ENCODE measurements around the gene NEDD4. TPM values are rescaled to one million over a fixed set of nuclear protein-coding genes. Genes with fewer than 3 reads are reported as not detected.

Gene NEDD4
- total RNA-seq, 1 experiment from 2014 or later: 57.7 TPM

DNA sequence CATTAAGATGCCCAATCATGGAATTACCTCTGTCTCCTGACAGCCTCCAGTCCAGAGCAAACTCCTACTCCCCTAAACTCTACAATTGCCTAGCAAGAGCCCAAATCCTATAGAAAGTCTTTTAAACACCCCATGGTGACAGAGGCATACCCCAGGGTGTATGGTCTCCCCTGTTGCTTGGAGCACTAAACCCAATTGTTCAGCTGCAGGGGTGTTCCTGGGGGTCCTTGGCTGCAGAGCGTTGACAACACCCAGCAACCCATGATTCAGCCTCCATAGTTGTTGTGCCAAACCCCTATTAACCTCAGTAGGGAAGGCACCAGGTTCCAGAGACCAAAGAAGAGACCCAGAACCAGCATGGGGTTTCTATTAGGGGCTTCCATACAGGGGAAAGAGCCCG, 41.8 kb upstream of the NEDD4 start:
- H3K9me3 Mint-ChIP-seq (ENCODE audit: unreplicated experiment): no peaks in the 10 kb centered on the region
- CTCF ChIA-PET: no interaction called here
- no peak overlapping the region for H3K27ac Mint-ChIP-seq (ENCODE audit: low read depth, unreplicated experiment)
- peaks cover 18% of the 10 kb centered on the region for H3K4me1 Mint-ChIP-seq (ENCODE audit: insufficient read depth, unreplicated experiment)
- POLR2A ChIA-PET: no interaction called here
- no peaks in the 10 kb centered on the region for H3K36me3 Mint-ChIP-seq (ENCODE audit: insufficient read depth, unreplicated experiment)
- H3K4me3 Mint-ChIP-seq (ENCODE audit: unreplicated experiment): no peak overlapping the region
- BruUV-seq (replicated peaks): no TSS peak
- DNase-seq (ENCODE audit: unreplicated experiment): no peak
- H3K27me3 Mint-ChIP-seq (ENCODE audit: insufficient read depth, unreplicated experiment): no peaks in the 10 kb centered on the region
- TF ChIP-seq, protein P1, sequence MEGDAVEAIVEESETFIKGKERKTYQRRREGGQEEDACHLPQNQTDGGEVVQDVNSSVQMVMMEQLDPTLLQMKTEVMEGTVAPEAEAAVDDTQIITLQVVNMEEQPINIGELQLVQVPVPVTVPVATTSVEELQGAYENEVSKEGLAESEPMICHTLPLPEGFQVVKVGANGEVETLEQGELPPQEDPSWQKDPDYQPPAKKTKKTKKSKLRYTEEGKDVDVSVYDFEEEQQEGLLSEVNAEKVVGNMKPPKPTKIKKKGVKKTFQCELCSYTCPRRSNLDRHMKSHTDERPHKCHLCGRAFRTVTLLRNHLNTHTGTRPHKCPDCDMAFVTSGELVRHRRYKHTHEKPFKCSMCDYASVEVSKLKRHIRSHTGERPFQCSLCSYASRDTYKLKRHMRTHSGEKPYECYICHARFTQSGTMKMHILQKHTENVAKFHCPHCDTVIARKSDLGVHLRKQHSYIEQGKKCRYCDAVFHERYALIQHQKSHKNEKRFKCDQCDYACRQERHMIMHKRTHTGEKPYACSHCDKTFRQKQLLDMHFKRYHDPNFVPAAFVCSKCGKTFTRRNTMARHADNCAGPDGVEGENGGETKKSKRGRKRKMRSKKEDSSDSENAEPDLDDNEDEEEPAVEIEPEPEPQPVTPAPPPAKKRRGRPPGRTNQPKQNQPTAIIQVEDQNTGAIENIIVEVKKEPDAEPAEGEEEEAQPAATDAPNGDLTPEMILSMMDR (IDR thresholded peaks at IDR 0.05; ENCODE audit: unreplicated experiment): no peak
- intact Hi-C loops (cut with micrococcal nuclease): no loop called here

DNA sequence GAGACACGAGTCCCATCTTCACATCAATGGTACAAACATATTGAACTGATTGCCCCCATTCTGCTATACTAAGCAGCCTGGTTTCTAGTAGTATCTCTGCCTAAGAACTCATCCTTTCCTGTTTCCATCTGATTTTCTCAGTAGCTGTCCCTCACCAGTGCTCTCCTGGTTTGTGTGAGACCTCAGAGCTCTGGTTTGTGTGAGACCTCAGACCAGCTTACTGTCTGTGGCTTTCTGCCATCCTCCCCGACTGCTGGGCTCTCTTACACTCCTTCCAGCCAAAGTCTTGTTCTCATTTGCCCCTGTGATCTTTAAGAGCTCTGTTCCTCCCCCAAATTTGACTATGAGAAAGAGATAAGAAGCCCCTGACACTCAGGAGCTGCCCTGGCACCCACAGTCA, 41.1 kb upstream of the NEDD4 start:
- no peak for DNase-seq (ENCODE audit: unreplicated experiment)
- H3K36me3 Mint-ChIP-seq (ENCODE audit: insufficient read depth, unreplicated experiment): no peaks in the 10 kb centered on the region
- BruUV-seq (replicated peaks): no TSS peak
- POLR2A ChIA-PET: interaction anchor here (0.6 kb wide), 1 partner anchor 120 kb away, joined by 3 read pairs; no protein-coding TSS in a partner anchor
- CTCF ChIA-PET: interaction anchor here (0.6 kb wide), 1 partner anchor 16 kb away, joined by 3 read pairs; no protein-coding TSS in a partner anchor
- H3K4me3 Mint-ChIP-seq (ENCODE audit: unreplicated experiment): no peak overlapping the region
- H3K27ac Mint-ChIP-seq (ENCODE audit: low read depth, unreplicated experiment): no peak overlapping the region
- H3K27me3 Mint-ChIP-seq (ENCODE audit: insufficient read depth, unreplicated experiment): no peaks in the 10 kb centered on the region
- H3K4me1 Mint-ChIP-seq (ENCODE audit: insufficient read depth, unreplicated experiment): peaks cover 14% of the 10 kb centered on the region
- no peaks in the 10 kb centered on the region for H3K9me3 Mint-ChIP-seq (ENCODE audit: unreplicated experiment)
- TF ChIP-seq, protein P1 (IDR thresholded peaks at IDR 0.05; ENCODE audit: unreplicated experiment): no peak
- intact Hi-C loops (cut with micrococcal nuclease): no loop called here

DNA sequence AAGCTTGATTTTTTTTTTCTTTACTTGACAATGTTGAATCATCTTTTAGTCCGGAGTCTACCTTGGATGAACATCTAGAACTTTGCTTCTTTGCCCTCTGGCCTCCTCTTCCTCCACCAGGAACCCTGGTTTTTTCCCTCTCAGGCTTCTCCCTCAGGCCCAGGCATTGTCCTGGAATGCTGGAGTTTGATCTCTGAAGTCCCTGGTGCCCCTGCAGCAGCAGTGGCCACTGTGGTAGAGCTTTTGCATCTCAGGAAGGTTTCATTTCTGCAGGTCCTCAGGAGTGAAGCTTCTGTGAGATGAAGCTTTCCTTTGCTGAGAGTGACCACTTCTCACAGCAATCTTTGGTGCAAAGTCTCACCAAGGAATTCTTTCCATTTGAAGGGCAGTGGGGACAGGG, 39.0 kb upstream of the NEDD4 start:
- no peak overlapping the region for H3K4me3 Mint-ChIP-seq (ENCODE audit: unreplicated experiment)
- H3K9me3 Mint-ChIP-seq (ENCODE audit: unreplicated experiment): no peaks in the 10 kb centered on the region
- BruUV-seq (replicated peaks): no TSS peak
- peaks cover 8% of the 10 kb centered on the region for H3K4me1 Mint-ChIP-seq (ENCODE audit: insufficient read depth, unreplicated experiment)
- no peak overlapping the region for H3K27ac Mint-ChIP-seq (ENCODE audit: low read depth, unreplicated experiment)
- ChIA-PET CTCF (interaction anchor here (1.1 kb wide), 1 partner anchor 12 kb away, joined by 3 read pairs; no protein-coding TSS in a partner anchor), POLR2A (interaction anchor here (1.1 kb wide), 1 partner anchor 34 kb away, joined by 3 read pairs; no protein-coding TSS in a partner anchor)
- no peaks in the 10 kb centered on the region for H3K36me3 Mint-ChIP-seq (ENCODE audit: insufficient read depth, unreplicated experiment)
- H3K27me3 Mint-ChIP-seq (ENCODE audit: insufficient read depth, unreplicated experiment): no peaks in the 10 kb centered on the region
- intact Hi-C loops (cut with micrococcal nuclease): no loop called here
- TF ChIP-seq, protein P1 (IDR thresholded peaks at IDR 0.05; ENCODE audit: unreplicated experiment): no peak
- no peak for DNase-seq (ENCODE audit: unreplicated experiment)

DNA sequence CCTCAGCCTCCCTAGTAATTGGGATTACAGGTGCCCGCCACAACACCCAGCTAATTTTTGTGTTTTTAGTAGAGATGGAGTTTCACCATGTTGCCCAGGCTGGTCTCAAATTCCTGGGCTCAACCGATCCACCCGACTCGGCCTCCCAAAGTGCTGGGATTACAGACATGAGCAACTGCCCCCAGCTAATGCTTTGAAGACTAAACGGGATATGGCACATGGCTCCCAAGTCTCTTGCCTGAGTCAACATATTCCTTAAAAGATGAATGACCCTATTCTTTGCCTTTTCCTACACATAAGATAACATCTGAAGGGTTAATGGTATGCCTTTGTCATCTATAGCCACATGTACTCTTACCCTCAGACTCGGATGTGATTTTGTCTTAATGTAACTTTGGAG, 38.4 kb upstream of the NEDD4 start:
- TF ChIP-seq, protein P1 (IDR thresholded peaks at IDR 0.05; ENCODE audit: unreplicated experiment): no peak
- Mint-ChIP-seq H3K4me1 (ENCODE audit: insufficient read depth, unreplicated experiment) (peaks cover 8% of the 10 kb centered on the region), H3K4me3 (ENCODE audit: unreplicated experiment) (no peak overlapping the region), H3K27ac (ENCODE audit: low read depth, unreplicated experiment) (no peak overlapping the region), H3K27me3 (ENCODE audit: insufficient read depth, unreplicated experiment) (no peaks in the 10 kb centered on the region), H3K36me3 (ENCODE audit: insufficient read depth, unreplicated experiment) (no peaks in the 10 kb centered on the region), H3K9me3 (ENCODE audit: unreplicated experiment) (no peaks in the 10 kb centered on the region)
- DNase-seq (ENCODE audit: unreplicated experiment): no peak
- intact Hi-C loops (cut with micrococcal nuclease): no loop called here
- no TSS peak for BruUV-seq (replicated peaks)
- ChIA-PET CTCF (interaction anchor here (0.7 to 2.9 kb wide), 3 partner anchors 13 to 38 kb away, joined by 4 to 12 read pairs (median 4); partner anchors contain the start of gene NEDD4), POLR2A (interaction anchor here (1.1 kb wide), 1 partner anchor 33 kb away, joined by 3 read pairs; no protein-coding TSS in a partner anchor)
